ENCODE measurements around the gene PCSK2. TPM values are rescaled to one million over a fixed set of nuclear protein-coding genes. Genes with fewer than 3 reads are reported as not detected.

Gene PCSK2
- total and polyA plus RNA-seq, 2 of the 8 experiments (the other 6 are each of a cell fraction or from before 2014, with no cell fraction given) = 1.9 to 4.2 TPM

DNA sequence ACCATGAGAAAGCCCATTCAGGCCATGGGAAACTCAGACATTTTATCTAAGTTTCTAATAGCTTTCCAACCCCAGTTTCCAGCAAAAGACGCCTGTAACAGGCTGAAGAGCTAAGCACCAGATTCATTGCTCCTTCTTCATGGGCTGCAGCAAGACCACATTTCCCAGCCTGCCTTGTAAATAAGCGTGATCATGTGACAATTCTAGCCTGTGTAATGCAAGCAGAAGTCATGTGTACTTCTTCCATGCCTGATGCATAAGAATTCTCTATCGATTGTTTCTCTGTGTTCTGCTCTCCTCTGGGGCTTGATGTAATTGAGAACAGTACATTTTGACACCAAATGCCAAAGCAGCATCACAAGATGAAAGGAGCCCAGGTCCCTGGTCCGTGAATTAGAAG is 6.8 kb downstream of the PCSK2 start:
- Histone ChIP-seq H3K4ac (replicated peaks; ENCODE audit: insufficient read length, low read depth, low read length) (no peak overlapping the region), H3K27me3 (replicated peaks in 1 of 4; ENCODE audit: control insufficient read depth in 3 of 4, extremely low read depth in 1 of 4, insufficient read depth in 3 of 4, low read length in 3 of 4) (peaks cover 0 to 6% (median 4%) of the 10 kb centered on the region in 4 experiments; a peak in 6 of 7 replicates), H3K4me2 (ENCODE audit: insufficient read depth in 1 of 2, low read depth in 2 of 2, low read length in 2 of 2) (no peak overlapping the region), H3K18ac (ENCODE audit: extremely low read depth, low read length) (no peak overlapping the region), H3K9me3 (ENCODE audit: insufficient read depth in 2 of 2, low read depth in 1 of 2, low read length in 1 of 2) (no peaks in the 10 kb centered on the region), H2AK5ac (ENCODE audit: low read depth, low read length) (no peak overlapping the region), H4K5ac (ENCODE audit: insufficient read length, low read depth, low read length) (no peak overlapping the region), H4K20me1 (replicated peaks in 1 of 2; ENCODE audit: control insufficient read depth in 1 of 2, insufficient read depth in 2 of 2, low read length in 2 of 2) (no peaks in the 10 kb centered on the region), H3K36me3 (ENCODE audit: control insufficient read depth in 2 of 4, insufficient read depth in 4 of 4, low read length in 3 of 4) (no peaks in the 10 kb centered on the region), H3K79me2 (ENCODE audit: control insufficient read depth in 1 of 2, insufficient read depth in 2 of 2, low read length in 2 of 2) (no peaks in the 10 kb centered on the region), H3K9ac (replicated peaks in 1 of 4; ENCODE audit: extremely low read depth in 1 of 4, low read depth in 3 of 4, low read length in 3 of 4) (no peak overlapping the region), H2BK12ac (ENCODE audit: low read depth, low read length) (no peak overlapping the region), H4K8ac (ENCODE audit: extremely low read depth, insufficient read depth, low read length) (no peak overlapping the region), H2BK20ac (ENCODE audit: low read length) (no peak overlapping the region), H3K56ac (replicated peaks; ENCODE audit: insufficient read length, low read depth, low read length) (no peak overlapping the region), H4K91ac (replicated peaks; ENCODE audit: insufficient read length, low read length) (no peak overlapping the region), H2BK5ac (ENCODE audit: low read depth, low read length) (no peak overlapping the region), H3K14ac (ENCODE audit: insufficient read length) (no peak overlapping the region), H3K27ac (ENCODE audit: low read depth, low read length) (no peak overlapping the region), H2BK15ac (ENCODE audit: low read length) (no peak overlapping the region), H2AFZ (ENCODE audit: low read length) (no peak overlapping the region), H3K4me1 (replicated peaks in 1 of 4; ENCODE audit: control insufficient read depth in 3 of 4, insufficient read depth in 4 of 4, low read length in 3 of 4) (peaks cover 0 to 8% (median 5%) of the 10 kb centered on the region in 4 experiments; a peak in 5 of 7 replicates), H2BK120ac (replicated peaks; ENCODE audit: low read depth, low read length) (no peak overlapping the region), H3K23me2 (ENCODE audit: low read depth, low read length) (no peaks in the 10 kb centered on the region; the same call in 1 of the 2 replicates), H3K4me3 (ENCODE audit: extremely low read depth in 1 of 4, insufficient read depth in 2 of 4, low read depth in 3 of 4, low read length in 4 of 4) (no peak overlapping the region), H3K23ac (ENCODE audit: insufficient read length) (no peak overlapping the region), H3K79me1 (ENCODE audit: low read depth, low read length) (no peaks in the 10 kb centered on the region)
- DNase-seq (ENCODE audit: low read depth in 1 of 2, low spot score in 2 of 2) (no peak), FAIRE-seq (no peak)
- 84% methylated on average over 4 of the region's 4 CpGs; no CpG with 5 or more reads in 1 of the 2 experiments for WGBS, 2 experiments (ENCODE audit: extremely low coverage in 1 of 2, insufficient coverage in 1 of 2, insufficient read length in 1 of 2, insufficient replicate concordance in 2 of 2, low coverage in 1 of 2, low lambda C conversion rate in 2 of 2, missing lambda C conversion rate in 1 of 2)
- POLR2A ChIA-PET (ENCODE audit: partially characterized antibody) = no interaction called here
- TF ChIP-seq, protein P1, sequence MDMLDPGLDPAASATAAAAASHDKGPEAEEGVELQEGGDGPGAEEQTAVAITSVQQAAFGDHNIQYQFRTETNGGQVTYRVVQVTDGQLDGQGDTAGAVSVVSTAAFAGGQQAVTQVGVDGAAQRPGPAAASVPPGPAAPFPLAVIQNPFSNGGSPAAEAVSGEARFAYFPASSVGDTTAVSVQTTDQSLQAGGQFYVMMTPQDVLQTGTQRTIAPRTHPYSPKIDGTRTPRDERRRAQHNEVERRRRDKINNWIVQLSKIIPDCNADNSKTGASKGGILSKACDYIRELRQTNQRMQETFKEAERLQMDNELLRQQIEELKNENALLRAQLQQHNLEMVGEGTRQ (IDR thresholded peaks at IDR 0.05; ENCODE audit: low read length) = peak; percentile 39; the same call in 1 of the 2 replicates
- TF ChIP-seq RXRA (IDR thresholded peaks at IDR 0.05; ENCODE audit: insufficient read depth, low read depth, low read length) = no peak
- CTCF ChIA-PET (ENCODE audit: partially characterized antibody) = interaction anchor here (0.7 to 2.3 kb wide), 3 partner anchors 206 to 685 kb away, joined by 3 to 7 read pairs (median 3); no protein-coding TSS in a partner anchor

Data from H1 (cell line).